Measurements from ENCODE around the gene IRGC. TPM values are rescaled to one million over a fixed set of nuclear protein-coding genes. Genes with fewer than 3 reads are reported as not detected.

Gene IRGC
- total and polyA plus RNA-seq, 9 of the 15 experiments (the other 6 are each of a cell fraction or from before 2014, with no cell fraction given) = not detected

DNA sequence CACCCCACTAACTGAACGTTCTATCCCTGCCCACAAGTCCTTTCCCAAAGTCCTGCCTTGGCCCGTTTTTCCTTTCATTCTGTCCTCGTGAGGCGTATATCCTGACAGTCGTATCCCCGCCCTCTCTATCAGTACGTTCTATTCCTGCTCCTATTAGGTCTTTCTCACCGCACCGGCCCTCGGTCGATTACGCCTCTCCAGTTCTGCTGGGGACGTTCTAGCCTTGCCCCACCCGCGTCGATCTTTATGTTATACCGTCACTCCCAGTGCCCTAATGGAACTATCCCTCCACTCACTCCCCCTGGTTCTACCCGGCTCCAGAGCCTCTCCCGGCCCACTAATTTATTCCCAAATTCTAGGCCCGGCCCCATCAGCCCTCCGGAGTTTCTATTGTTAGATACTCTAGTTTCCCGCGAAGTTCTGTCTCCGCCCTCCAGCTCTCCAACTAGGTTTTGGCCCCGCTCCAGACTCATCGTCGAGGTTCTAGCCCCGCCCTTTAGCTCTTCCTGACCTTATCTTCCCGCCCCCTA is 47.9 kb upstream of the IRGC start (continued):
- TF ChIP-seq, protein P1, sequence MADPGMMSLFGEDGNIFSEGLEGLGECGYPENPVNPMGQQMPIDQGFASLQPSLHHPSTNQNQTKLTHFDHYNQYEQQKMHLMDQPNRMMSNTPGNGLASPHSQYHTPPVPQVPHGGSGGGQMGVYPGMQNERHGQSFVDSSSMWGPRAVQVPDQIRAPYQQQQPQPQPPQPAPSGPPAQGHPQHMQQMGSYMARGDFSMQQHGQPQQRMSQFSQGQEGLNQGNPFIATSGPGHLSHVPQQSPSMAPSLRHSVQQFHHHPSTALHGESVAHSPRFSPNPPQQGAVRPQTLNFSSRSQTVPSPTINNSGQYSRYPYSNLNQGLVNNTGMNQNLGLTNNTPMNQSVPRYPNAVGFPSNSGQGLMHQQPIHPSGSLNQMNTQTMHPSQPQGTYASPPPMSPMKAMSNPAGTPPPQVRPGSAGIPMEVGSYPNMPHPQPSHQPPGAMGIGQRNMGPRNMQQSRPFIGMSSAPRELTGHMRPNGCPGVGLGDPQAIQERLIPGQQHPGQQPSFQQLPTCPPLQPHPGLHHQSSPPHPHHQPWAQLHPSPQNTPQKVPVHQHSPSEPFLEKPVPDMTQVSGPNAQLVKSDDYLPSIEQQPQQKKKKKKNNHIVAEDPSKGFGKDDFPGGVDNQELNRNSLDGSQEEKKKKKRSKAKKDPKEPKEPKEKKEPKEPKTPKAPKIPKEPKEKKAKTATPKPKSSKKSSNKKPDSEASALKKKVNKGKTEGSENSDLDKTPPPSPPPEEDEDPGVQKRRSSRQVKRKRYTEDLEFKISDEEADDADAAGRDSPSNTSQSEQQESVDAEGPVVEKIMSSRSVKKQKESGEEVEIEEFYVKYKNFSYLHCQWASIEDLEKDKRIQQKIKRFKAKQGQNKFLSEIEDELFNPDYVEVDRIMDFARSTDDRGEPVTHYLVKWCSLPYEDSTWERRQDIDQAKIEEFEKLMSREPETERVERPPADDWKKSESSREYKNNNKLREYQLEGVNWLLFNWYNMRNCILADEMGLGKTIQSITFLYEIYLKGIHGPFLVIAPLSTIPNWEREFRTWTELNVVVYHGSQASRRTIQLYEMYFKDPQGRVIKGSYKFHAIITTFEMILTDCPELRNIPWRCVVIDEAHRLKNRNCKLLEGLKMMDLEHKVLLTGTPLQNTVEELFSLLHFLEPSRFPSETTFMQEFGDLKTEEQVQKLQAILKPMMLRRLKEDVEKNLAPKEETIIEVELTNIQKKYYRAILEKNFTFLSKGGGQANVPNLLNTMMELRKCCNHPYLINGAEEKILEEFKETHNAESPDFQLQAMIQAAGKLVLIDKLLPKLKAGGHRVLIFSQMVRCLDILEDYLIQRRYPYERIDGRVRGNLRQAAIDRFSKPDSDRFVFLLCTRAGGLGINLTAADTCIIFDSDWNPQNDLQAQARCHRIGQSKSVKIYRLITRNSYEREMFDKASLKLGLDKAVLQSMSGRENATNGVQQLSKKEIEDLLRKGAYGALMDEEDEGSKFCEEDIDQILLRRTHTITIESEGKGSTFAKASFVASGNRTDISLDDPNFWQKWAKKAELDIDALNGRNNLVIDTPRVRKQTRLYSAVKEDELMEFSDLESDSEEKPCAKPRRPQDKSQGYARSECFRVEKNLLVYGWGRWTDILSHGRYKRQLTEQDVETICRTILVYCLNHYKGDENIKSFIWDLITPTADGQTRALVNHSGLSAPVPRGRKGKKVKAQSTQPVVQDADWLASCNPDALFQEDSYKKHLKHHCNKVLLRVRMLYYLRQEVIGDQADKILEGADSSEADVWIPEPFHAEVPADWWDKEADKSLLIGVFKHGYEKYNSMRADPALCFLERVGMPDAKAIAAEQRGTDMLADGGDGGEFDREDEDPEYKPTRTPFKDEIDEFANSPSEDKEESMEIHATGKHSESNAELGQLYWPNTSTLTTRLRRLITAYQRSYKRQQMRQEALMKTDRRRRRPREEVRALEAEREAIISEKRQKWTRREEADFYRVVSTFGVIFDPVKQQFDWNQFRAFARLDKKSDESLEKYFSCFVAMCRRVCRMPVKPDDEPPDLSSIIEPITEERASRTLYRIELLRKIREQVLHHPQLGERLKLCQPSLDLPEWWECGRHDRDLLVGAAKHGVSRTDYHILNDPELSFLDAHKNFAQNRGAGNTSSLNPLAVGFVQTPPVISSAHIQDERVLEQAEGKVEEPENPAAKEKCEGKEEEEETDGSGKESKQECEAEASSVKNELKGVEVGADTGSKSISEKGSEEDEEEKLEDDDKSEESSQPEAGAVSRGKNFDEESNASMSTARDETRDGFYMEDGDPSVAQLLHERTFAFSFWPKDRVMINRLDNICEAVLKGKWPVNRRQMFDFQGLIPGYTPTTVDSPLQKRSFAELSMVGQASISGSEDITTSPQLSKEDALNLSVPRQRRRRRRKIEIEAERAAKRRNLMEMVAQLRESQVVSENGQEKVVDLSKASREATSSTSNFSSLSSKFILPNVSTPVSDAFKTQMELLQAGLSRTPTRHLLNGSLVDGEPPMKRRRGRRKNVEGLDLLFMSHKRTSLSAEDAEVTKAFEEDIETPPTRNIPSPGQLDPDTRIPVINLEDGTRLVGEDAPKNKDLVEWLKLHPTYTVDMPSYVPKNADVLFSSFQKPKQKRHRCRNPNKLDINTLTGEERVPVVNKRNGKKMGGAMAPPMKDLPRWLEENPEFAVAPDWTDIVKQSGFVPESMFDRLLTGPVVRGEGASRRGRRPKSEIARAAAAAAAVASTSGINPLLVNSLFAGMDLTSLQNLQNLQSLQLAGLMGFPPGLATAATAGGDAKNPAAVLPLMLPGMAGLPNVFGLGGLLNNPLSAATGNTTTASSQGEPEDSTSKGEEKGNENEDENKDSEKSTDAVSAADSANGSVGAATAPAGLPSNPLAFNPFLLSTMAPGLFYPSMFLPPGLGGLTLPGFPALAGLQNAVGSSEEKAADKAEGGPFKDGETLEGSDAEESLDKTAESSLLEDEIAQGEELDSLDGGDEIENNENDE (IDR thresholded peaks at IDR 0.05; ENCODE audit: low read depth, low read length) = no peak
- TF ChIP-seq, protein P2, sequence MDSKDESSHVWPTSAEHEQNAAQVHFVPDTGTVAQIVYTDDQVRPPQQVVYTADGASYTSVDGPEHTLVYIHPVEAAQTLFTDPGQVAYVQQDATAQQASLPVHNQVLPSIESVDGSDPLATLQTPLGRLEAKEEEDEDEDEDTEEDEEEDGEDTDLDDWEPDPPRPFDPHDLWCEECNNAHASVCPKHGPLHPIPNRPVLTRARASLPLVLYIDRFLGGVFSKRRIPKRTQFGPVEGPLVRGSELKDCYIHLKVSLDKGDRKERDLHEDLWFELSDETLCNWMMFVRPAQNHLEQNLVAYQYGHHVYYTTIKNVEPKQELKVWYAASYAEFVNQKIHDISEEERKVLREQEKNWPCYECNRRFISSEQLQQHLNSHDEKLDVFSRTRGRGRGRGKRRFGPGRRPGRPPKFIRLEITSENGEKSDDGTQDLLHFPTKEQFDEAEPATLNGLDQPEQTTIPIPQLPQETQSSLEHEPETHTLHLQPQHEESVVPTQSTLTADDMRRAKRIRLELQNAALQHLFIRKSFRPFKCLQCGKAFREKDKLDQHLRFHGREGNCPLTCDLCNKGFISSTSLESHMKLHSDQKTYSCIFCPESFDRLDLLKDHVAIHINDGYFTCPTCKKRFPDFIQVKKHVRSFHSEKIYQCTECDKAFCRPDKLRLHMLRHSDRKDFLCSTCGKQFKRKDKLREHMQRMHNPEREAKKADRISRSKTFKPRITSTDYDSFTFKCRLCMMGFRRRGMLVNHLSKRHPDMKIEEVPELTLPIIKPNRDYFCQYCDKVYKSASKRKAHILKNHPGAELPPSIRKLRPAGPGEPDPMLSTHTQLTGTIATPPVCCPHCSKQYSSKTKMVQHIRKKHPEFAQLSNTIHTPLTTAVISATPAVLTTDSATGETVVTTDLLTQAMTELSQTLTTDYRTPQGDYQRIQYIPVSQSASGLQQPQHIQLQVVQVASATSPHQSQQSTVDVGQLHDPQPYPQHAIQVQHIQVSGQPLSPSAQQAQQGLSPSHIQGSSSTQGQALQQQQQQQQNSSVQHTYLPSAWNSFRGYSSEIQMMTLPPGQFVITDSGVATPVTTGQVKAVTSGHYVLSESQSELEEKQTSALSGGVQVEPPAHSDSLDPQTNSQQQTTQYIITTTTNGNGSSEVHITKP (IDR thresholded peaks at IDR 0.05; ENCODE audit: partially characterized antibody) = peak; percentile 76
- TF ChIP-seq, protein P3, sequence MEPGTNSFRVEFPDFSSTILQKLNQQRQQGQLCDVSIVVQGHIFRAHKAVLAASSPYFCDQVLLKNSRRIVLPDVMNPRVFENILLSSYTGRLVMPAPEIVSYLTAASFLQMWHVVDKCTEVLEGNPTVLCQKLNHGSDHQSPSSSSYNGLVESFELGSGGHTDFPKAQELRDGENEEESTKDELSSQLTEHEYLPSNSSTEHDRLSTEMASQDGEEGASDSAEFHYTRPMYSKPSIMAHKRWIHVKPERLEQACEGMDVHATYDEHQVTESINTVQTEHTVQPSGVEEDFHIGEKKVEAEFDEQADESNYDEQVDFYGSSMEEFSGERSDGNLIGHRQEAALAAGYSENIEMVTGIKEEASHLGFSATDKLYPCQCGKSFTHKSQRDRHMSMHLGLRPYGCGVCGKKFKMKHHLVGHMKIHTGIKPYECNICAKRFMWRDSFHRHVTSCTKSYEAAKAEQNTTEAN (CRISPR knock-in tag; IDR thresholded peaks at IDR 0.05) = no peak
- TF ChIP-seq TAF9B (IDR thresholded peaks at IDR 0.05; ENCODE audit: partially characterized antibody) (no peak), ZFPM2 (CRISPR knock-in tag; IDR thresholded peaks at IDR 0.05) (no peak), MTA1 (IDR thresholded peaks at IDR 0.05; ENCODE audit: borderline replicate concordance) (no peak), GABPA (tag; conservative IDR thresholded peaks at IDR 0.05; ENCODE audit: low read depth) (no peak), EHMT2 (IDR thresholded peaks at IDR 0.05) (no peak), SUPT5H (IDR thresholded peaks at IDR 0.05) (peak; percentile 63)
- TF ChIP-seq, protein P4, sequence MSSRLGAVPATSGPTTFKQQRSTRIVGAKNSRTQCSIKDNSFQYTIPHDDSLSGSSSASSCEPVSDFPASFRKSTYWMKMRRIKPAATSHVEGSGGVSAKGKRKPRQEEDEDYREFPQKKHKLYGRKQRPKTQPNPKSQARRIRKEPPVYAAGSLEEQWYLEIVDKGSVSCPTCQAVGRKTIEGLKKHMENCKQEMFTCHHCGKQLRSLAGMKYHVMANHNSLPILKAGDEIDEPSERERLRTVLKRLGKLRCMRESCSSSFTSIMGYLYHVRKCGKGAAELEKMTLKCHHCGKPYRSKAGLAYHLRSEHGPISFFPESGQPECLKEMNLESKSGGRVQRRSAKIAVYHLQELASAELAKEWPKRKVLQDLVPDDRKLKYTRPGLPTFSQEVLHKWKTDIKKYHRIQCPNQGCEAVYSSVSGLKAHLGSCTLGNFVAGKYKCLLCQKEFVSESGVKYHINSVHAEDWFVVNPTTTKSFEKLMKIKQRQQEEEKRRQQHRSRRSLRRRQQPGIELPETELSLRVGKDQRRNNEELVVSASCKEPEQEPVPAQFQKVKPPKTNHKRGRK (tag; IDR thresholded peaks at IDR 0.05) = no peak

All from K562 (cell line).